MCF 10A (cell line): Measurements from ENCODE around the gene BMP4. TPM values are rescaled to one million over a fixed set of nuclear protein-coding genes. Genes with fewer than 3 reads are reported as not detected.

Experiments
- Bru-seq: library from RNA; stranded (reverse); fragments of 400-500 nt; gene quantifications from one replicate; lab custom pipeline; 2021; lab: Mats Ljungman, UMichigan
- BruChase-seq, 2 experiments: library from RNA; stranded (reverse); fragments of 400-500 nt; gene quantifications; one replicate each; lab custom pipeline; 2021; lab: Mats Ljungman, UMichigan
- BruUV-seq: library from RNA; stranded (reverse); fragments of 400-500 nt; replicated peaks from 2 replicates; lab custom pipeline; 2021; lab: Mats Ljungman, UMichigan
- CTCF ChIA-PET: fragments of 300-600 bp; sonication (Branson Sonifier 250); formaldehyde crosslinking; extraction: SDS; loops from one replicate; lab custom pipeline; 2021; ENCODE audit warnings: antibody characterized with exemption, inconsistent platforms; lab: Yijun Ruan, JAX
- POLR2A ChIA-PET: fragments of 300-600, 350-650 bp; sonication (Branson Sonifier 250); formaldehyde crosslinking; extraction: SDS; loops from one replicate; lab custom pipeline; 2020; ENCODE audit warnings: antibody characterized with exemption, inconsistent platforms; lab: Yijun Ruan, JAX
- DNase-seq: peaks from one replicate; pipeline ENCODE4 v3.0.0-alpha.2; 2018; ENCODE audit not compliant: unreplicated experiment
- H3K27ac Mint-ChIP-seq: one replicate; pipeline ENCODE4 v1.8.0; 2022; ENCODE audit warnings: mild to moderate bottlenecking, low read depth, mixed read lengths; ENCODE audit not compliant: unreplicated experiment
- H3K27me3 Mint-ChIP-seq: one replicate; pipeline ENCODE4 v1.8.0; 2022; ENCODE audit warnings: mixed read lengths; ENCODE audit not compliant: insufficient read depth, unreplicated experiment
- H3K36me3 Mint-ChIP-seq: one replicate; pipeline ENCODE4 v1.8.0; 2022; ENCODE audit warnings: mild to moderate bottlenecking, moderate library complexity, mixed read lengths; ENCODE audit not compliant: insufficient read depth, unreplicated experiment
- H3K4me1 Mint-ChIP-seq: one replicate; pipeline ENCODE4 v1.8.0; 2022; ENCODE audit warnings: mixed read lengths; ENCODE audit not compliant: insufficient read depth, unreplicated experiment
- H3K4me3 Mint-ChIP-seq: one replicate; pipeline ENCODE4 v1.8.0; 2022; ENCODE audit warnings: mild to moderate bottlenecking, moderate library complexity, mixed read lengths; ENCODE audit not compliant: unreplicated experiment
- H3K9me3 Mint-ChIP-seq: one replicate; pipeline ENCODE4 v1.8.0; 2022; ENCODE audit warnings: mixed read lengths; ENCODE audit not compliant: unreplicated experiment
- CTCF ChIP-seq: fragments of 200-600 bp; IDR thresholded peaks from one replicate; pipeline ENCODE4 v1.8.0; 2022; ENCODE audit warnings: antibody characterized with exemption, mild to moderate bottlenecking; ENCODE audit not compliant: unreplicated experiment
- intact Hi-C: fragments of 100-400 bp; cut with micrococcal nuclease; formaldehyde crosslinking; loops from 2 replicates; pipeline ENCODE4 v1.14.1; 2022
- long read RNA-seq: library from polyadenylated mRNA; stranded (forward); transcript quantifications from one replicate; pipeline ENCODE4 v2.0.0, GENCODE V29; 2022
- total RNA-seq: library from RNA; stranded (reverse); gene quantifications from 2 replicates; pipeline ENCODE4 v1.2.3, GENCODE V29; 2022

BMP4 gene
- total RNA-seq (0.28 and 0.54 TPM in 2 replicates), Bru-seq, nascent RNA (percentile 27 among the genes with signal in this experiment), BruChase-seq, experiment 1, labeled RNA remaining after a 6-hour chase (percentile 13 among the genes with signal in this experiment), BruChase-seq, experiment 2, labeled RNA remaining after a 2-hour chase (percentile 29 among the genes with signal in this experiment)
- long read RNA-seq = 0 reads

- no peaks in the 10 kb centered on the region for H3K27me3 Mint-ChIP-seq
- no peaks in the 10 kb centered on the region for H3K9me3 Mint-ChIP-seq
- H3K27ac Mint-ChIP-seq = no peak within 1 kb of the TSS
- no peaks in the 10 kb centered on the region for H3K4me1 Mint-ChIP-seq
- intact Hi-C loops = loop anchor here (10.0 kb wide), 1 partner anchor 218 kb away; no protein-coding TSS in a partner anchor
- no peak for TF ChIP-seq CTCF
- no peak for DNase-seq
- CTCF ChIA-PET = interaction anchor here (0.5 to 0.7 kb wide), 4 partner anchors 327 to 681 kb away, joined by 3 read pairs; no protein-coding TSS in a partner anchor
- BruUV-seq = no TSS peak
- H3K36me3 Mint-ChIP-seq = no peaks in the 10 kb centered on the region
- no peak within 1 kb of the TSS for H3K4me3 Mint-ChIP-seq
- POLR2A ChIA-PET = interaction anchor here (0.5 to 1.8 kb wide), 3 partner anchors 12 to 426 kb away, joined by 3 to 4 read pairs (median 3); no protein-coding TSS in a partner anchor
Measured at GRCh38 chr14:53956427-53957201, at the start of gene BMP4. BMP4 (minus strand) TSS chr14:53956825; CDS start chr14:53952222, 4,603 bp downstream.

- POLR2A ChIA-PET = interaction anchor here (0.7 kb wide), 1 partner anchor 14 kb away, joined by 3 read pairs; no protein-coding TSS in a partner anchor
- Mint-ChIP-seq H3K36me3 (peaks cover 6% of the 10 kb centered on the region), H3K4me3 (no peak overlapping the region), H3K9me3 (peaks cover 15% of the 10 kb centered on the region), H3K27me3 (no peaks in the 10 kb centered on the region), H3K27ac (no peak overlapping the region), H3K4me1 (peaks cover 30% of the 10 kb centered on the region)
- no TSS peak for BruUV-seq
- no peak for TF ChIP-seq CTCF
- intact Hi-C loops = no loop called here
- CTCF ChIA-PET = interaction anchor here (1.1 kb wide), 1 partner anchor 336 kb away, joined by 3 read pairs; no protein-coding TSS in a partner anchor
- DNase-seq = no peak
Measured at GRCh38 chr14:54003064-54003463, 46.4 kb upstream of the BMP4 start.

GRCh38 chr14:54002653-54003052 is 46.0 kb upstream of the BMP4 start:
- no peak for DNase-seq
- ChIA-PET POLR2A (no interaction called here), CTCF (interaction anchor here (0.6 to 1.1 kb wide), 2 partner anchors 67 to 336 kb away, joined by 3 read pairs; no protein-coding TSS in a partner anchor)
- peaks cover 6% of the 10 kb centered on the region for H3K36me3 Mint-ChIP-seq
- H3K9me3 Mint-ChIP-seq = peaks cover 15% of the 10 kb centered on the region
- H3K4me3 Mint-ChIP-seq = no peak overlapping the region
- no peak for TF ChIP-seq CTCF
- H3K27me3 Mint-ChIP-seq = no peaks in the 10 kb centered on the region
- no peak overlapping the region for H3K27ac Mint-ChIP-seq
- peaks cover 30% of the 10 kb centered on the region for H3K4me1 Mint-ChIP-seq
- intact Hi-C loops = no loop called here
- BruUV-seq = no TSS peak
